Suprapubic skin (tissue), 4 donors: ENCODE results near the gene EPHA4.

Experiments used
- EP300 ChIP-seq: sonication (generic); formaldehyde crosslinking; IDR thresholded peaks from one replicate; pipeline ENCODE4 v1.6.1; 2017; ENCODE audit warnings: antibody characterized with exemption
- POLR2A ChIP-seq, 2 donors: fragments of 450-650 bp; IDR thresholded peaks; one replicate each; pipeline ENCODE4 v1.6.1; 2017; ENCODE audit warnings: antibody characterized with exemption in 2 of 2, mild to moderate bottlenecking in 2 of 2, moderate library complexity in 2 of 2
- POLR2AphosphoS5 ChIP-seq, 3 donors: sonication (generic); formaldehyde crosslinking; IDR thresholded peaks; one replicate each; pipeline ENCODE4 v1.6.1; 2017; ENCODE audit warnings: antibody characterized with exemption in 3 of 3
- TF ChIP-seq, protein P1 (sequence below), 2 donors: fragments of 200-600 bp in 1 of 2; fragments of 450-650 bp in 1 of 2; sonication (generic) in 1 of 2; IDR thresholded peaks; one replicate each; pipeline ENCODE4 v1.5.1; 2016 to 2019; ENCODE audit warnings: antibody characterized with exemption in 2 of 2, mild to moderate bottlenecking in 1 of 2, moderate library complexity in 1 of 2

- TF ChIP-seq POLR2AphosphoS5 (IDR thresholded peaks at IDR 0.05) (no peak), POLR2A (IDR thresholded peaks at IDR 0.05) (no peak), EP300 (no peak)
- TF ChIP-seq, protein P1, sequence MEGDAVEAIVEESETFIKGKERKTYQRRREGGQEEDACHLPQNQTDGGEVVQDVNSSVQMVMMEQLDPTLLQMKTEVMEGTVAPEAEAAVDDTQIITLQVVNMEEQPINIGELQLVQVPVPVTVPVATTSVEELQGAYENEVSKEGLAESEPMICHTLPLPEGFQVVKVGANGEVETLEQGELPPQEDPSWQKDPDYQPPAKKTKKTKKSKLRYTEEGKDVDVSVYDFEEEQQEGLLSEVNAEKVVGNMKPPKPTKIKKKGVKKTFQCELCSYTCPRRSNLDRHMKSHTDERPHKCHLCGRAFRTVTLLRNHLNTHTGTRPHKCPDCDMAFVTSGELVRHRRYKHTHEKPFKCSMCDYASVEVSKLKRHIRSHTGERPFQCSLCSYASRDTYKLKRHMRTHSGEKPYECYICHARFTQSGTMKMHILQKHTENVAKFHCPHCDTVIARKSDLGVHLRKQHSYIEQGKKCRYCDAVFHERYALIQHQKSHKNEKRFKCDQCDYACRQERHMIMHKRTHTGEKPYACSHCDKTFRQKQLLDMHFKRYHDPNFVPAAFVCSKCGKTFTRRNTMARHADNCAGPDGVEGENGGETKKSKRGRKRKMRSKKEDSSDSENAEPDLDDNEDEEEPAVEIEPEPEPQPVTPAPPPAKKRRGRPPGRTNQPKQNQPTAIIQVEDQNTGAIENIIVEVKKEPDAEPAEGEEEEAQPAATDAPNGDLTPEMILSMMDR (IDR thresholded peaks at IDR 0.05) = no peak
Measured at GRCh38 chr2:221444106-221444505, 128.0 kb downstream of the EPHA4 start.
